Measurements from ENCODE around the gene NANS.
"Not testable (repeated sequence)": the region's sequence is repeated elsewhere in the genome, so short reads cannot be mapped to it uniquely, and the experiment has no call there.

NANS gene

DNA sequence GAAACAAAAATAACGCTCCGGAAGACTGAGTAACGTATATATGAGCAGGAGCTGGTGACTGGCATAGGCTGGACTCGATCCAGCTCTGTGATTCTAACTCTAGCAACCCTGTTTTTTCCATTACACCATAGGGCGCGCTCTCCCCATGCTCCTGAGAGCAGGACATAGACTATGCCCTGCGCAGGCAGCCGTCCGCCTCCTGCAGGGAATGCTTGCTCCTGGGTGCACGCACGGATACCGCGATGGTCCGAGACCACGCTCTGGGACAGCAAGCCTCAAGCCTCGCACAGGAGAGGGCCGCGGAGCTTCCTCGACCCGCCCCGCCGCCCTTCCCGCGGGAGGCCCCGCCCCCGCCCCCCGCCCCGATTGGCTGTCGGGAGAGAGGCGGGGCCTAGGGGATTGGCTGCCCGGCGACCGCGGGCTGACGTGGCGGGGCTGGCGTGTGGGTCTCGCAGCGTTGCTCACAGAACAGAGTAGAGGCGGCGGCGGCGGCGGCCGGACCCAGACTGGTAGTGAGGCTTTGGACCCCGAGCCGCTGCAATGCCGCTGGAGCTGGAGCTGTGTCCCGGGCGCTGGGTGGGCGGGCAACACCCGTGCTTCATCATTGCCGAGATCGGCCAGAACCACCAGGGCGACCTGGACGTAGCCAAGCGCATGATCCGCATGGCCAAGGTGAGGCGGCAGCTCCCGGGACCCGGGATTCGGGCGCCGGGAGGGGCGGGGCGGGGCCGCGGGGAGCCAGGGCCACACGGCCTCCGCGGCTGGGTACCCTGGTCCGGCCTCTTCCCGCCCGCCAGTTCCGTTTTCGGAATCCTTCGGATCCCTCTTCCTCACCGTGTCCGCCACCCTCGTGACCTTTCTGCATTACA, at the start of gene NANS:
Gene NANS, plus strand, starts transcription at position 464 of the 869 bp plus-strand sequence. Its CDS starts 77 bp downstream, at position 541.
- peak; percentile 69 to 73 for DNase-seq (ENCODE audit: low read depth in 2 of 2)

GRCh38 chr9:98007251-98007928, 49.1 kb upstream of the NANS start:
- no peak for DNase-seq (ENCODE audit: low read depth in 2 of 2)

DNA sequence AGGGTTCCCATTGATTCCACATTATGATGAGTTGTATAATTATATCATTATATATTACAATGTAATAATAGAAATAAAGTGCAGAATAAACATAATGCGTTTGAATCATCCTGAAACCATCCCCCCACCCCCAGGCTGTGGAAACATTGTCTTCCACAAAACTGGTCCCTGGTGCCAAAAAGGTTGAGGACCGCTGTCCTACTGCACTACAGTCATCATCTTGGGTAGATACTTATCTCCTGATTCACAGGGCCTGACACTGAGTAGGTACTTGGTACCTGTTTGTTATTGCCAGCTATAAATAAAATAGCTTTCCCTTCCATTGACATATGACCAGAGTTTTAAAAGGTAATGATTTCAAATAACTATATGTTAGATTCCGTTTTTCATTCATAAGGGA, 47.8 kb upstream of the NANS start:
- no peak for DNase-seq (ENCODE audit: low read depth in 2 of 2)

DNA sequence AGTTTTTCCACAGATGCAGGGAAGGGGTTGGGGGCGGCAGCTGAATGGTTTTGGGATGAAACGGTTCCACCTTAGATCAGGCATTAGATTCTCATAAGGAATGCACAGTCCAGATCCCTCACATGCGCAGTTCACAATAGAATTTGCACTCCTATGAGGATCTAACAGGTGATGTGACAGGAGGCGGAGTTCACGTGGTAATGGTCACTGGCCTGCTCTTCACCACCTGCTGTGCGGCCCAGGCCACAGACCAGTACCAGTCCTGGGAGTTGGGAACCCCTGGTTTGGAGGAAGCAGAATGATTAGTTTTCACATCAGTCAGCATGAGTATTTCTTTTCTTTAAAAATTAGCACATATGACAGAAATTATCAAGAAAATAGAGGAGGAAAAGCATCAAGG, 47.1 kb upstream of the NANS start:
- no peak for DNase-seq (ENCODE audit: low read depth in 2 of 2)

- no peak for DNase-seq (ENCODE audit: low read depth in 2 of 2)
Observed at GRCh38 chr9:98009936-98010335, 46.6 kb upstream of the NANS start.

GRCh38 chr9:98010445-98010844, 46.1 kb upstream of the NANS start:
- DNase-seq (ENCODE audit: low read depth in 2 of 2) = no peak

DNA sequence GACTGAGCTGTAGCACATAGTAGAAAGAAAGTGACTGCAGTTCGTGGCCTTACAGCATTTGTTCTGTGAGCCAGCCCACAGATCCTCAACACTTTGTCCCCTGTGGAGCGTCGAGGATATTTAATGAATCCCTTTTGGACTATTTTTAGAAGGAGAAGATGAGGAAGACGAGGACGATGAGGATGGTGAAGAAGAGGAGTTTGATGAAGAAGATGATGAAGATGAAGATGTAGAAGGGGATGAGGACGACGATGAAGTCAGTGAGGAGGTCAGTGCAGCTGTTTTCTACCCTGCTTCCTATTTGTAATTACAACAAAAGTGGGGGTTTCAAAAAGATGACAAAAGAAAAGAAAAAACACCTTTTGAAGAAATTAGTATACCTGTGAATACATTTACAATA, 45.4 kb upstream of the NANS start:
- no peak for DNase-seq (ENCODE audit: low read depth in 2 of 2)

- no peak for DNase-seq (ENCODE audit: low read depth in 2 of 2)
Observed at GRCh38 chr9:98016137-98016680, 40.3 kb upstream of the NANS start.

GRCh38 chr9:98017306-98017705, 39.2 kb upstream of the NANS start:
- no peak for DNase-seq (ENCODE audit: low read depth in 2 of 2)

GRCh38 chr9:98018347-98018746, 38.2 kb upstream of the NANS start:
- no peak for DNase-seq (ENCODE audit: low read depth in 2 of 2)

DNA sequence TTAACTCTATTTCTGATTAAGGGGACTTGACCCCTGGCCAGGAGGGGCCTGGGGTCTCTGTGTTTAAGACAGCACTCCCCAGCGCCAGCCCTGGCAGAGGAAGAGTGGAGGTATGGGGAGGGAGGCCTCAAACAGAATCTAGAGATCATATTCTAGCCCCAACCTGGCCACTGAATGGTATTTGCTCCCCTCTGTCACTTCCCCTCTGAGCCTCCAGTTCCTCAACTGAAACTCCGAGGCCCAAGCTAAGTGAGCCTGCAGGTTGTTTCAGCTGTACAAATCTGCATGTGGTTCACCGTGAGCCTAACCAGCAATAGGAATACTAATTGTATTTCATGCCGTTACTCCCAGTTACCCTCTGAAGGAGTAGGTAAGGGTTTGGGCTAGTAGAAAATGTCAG, 37.4 kb upstream of the NANS start:
- DNase-seq (ENCODE audit: low read depth in 2 of 2) = no peak

DNA sequence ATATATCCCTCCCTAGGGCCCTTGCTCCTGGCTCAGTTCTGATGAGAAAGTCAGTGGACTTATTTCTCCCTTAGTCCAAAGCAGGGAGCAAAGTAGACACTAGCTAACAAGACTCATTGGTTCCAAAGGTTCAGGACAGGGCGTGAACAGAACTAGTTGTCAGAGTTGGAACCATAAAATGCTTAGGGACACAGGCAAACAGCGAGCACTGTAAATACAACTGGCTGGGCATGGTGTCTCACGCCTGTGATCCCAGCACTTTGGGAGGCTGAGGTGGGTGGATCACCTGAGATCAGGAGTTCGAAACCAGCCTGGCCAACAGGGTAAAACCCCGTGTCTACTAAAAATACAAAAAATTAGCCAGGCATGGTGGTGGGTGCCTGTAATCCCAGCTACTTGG, 36.7 kb upstream of the NANS start:
- DNase-seq (ENCODE audit: low read depth in 2 of 2) = not testable (repeated sequence)

DNA sequence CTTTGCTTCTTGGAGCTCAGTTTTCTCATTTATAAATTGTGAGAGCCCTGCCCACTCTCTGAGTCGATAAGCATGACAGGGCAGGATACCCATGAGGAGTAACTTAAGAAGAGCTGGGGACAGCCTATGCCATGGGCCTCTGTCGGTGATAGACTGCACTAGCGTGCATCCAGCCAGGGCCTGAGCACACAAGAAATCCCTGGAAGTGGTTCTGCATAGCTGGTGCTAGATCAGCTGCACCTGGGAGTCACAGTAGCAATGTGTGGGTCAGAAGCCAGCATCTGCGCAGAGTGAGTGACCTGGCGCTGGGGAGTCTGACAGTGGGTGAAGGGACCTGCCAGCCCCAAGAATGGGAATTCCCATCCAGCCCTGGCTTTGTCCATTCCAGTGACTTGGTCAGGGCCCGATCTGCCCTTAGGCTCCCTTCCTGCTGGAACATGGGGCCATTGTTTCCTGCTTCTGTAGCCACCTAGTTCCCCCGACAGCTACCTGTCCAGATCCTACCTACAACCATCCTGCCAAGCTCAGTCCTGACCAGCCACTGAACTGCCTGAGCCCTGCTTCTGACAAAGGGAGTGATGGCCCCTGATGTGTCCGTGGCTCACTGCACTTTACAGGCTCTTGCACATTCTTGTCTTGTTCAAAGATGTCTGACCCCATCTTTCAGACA, 35.9 kb upstream of the NANS start:
- no peak for DNase-seq (ENCODE audit: low read depth in 2 of 2)

- no peak for DNase-seq (ENCODE audit: low read depth in 2 of 2)
Observed at GRCh38 chr9:98021306-98022040, 35.1 kb upstream of the NANS start.

GRCh38 chr9:98022447-98022846, 34.1 kb upstream of the NANS start:
- no peak for DNase-seq (ENCODE audit: low read depth in 2 of 2)

DNA sequence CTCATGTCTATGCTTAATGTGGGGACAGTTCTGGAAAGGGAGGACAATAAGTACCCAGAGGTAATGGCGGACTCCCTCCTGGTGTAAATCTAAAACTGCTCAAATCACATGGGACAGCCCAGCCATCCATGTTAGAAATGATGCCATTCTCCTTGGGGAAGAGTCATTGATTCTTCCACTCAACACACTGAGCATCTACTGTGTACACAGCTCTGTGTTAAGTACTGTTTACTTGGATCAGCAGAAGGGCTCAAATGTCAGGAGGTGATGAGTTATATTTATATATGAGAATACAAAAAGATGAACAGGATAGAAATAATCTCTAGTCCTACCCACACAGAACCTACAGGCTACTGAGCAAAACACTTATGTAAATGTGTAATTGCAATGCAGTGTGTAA, 31.8 kb upstream of the NANS start:
- DNase-seq (ENCODE audit: low read depth in 2 of 2) = no peak

GRCh38 chr9:98031169-98031568, 25.4 kb upstream of the NANS start:
- no peak for DNase-seq (ENCODE audit: low read depth in 2 of 2)

DNA sequence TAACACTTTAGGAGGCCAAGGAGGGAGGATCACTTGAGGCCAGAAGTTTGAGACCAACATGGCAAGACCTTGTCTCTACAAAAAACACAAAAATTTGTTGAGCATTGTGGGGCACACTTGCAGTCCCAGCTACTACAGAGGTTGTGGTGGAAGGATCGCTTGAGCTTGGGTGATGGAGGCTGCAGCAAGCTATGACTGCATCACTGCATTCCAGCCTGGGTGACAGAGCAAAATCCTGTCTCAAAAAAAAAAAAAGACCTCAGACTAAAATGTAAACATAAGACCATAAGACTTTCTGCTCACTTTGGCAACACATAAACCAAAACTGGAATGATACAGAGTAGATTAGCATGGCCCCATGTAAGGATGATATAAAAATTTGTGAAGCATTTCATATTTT, 24.6 kb upstream of the NANS start:
- DNase-seq (ENCODE audit: low read depth in 2 of 2) = no peak

DNA sequence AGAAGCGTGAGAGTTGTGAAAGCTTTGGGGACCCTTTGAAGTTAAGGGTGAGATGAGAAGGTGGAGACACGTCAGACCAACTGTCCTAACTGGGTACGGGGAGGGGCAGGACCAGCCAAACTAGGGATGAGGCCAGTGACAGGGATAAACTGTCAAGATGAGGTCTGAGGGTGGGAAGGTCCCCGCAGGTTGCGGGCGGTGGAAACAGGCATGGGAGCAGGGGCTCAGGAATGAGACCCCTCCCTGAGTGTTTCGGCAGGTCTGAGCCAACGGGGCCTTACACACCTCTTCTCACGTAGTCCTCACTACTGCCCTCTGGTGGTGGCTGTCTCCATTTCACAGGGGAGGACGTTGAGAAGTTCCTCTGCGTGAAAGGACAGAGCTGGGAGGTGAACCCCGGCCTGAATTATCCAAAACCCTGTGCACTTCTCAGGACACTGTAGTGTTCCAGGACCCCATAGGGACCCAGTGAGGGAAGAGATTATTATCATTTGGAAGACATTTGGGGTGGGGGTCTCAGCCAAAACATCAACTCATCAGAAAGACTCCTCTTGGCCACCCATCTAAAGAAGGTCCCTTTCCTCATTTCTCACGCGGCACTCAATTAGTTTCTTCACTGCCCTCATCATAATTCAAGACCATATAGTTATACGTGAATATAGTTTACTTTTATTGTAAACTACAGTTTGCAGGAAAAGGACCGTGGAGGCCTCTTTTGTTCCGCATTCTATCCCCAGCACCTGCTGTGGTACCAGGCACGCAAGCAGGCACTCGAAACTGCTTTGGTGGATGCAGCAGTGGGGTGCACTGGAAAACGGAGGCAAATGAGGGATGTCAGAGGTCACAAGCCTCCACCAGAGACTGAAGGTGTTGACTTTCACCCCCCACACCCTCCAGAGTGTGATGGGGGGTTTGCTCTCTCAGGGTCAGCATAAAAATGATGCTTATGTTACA, 21.7 kb upstream of the NANS start:
- DNase-seq (ENCODE audit: low read depth in 2 of 2) = no peak

GRCh38 chr9:98037357-98037756, 19.2 kb upstream of the NANS start:
- DNase-seq (ENCODE audit: low read depth in 2 of 2) = no peak

DNA sequence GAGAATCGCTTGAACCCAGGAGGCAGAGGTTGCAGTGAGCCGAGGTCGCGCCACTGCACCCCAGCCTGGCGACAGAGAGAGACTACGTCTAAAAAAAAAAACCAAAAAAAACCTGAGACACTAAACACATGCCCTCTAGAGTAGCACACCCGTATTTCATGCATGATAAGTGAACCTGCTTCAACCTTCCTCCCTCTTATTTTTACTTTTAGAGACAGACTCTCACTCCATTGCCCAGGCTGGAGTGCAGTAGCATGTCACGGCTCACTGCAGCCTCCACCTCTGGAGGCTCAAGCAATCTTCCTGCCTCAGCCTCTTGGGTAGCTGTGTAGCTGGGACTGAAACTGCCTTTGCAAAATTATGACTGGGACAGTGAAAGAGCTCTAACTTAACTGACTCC, 17.6 kb upstream of the NANS start:
- DNase-seq (ENCODE audit: low read depth in 2 of 2) = no peak

Measured in fibroblast of skin of left biceps (primary cell).